Measurements from ENCODE around the gene GRIN1.

Gene GRIN1

DNA sequence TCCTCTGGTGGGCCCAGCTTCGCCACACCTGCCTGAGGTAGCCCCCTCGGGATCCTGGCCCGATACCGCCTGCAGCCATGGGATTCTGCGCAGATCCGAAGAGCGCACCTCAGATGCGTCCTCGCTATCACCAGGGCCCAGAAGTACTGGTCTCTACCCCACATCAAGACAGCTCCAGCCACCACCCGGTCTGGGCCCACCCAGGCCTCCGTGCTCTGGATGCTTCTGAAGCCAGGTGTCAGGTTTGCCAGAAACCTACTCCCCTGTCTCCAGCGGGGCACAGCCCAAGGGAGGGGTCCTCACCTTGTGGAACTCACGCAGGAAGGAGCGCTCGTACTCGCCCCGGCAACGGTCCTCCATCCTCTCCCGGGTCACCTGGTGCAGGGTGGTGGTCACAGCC is 47.0 kb downstream of the GRIN1 start:
- TF ChIP-seq, protein P1, sequence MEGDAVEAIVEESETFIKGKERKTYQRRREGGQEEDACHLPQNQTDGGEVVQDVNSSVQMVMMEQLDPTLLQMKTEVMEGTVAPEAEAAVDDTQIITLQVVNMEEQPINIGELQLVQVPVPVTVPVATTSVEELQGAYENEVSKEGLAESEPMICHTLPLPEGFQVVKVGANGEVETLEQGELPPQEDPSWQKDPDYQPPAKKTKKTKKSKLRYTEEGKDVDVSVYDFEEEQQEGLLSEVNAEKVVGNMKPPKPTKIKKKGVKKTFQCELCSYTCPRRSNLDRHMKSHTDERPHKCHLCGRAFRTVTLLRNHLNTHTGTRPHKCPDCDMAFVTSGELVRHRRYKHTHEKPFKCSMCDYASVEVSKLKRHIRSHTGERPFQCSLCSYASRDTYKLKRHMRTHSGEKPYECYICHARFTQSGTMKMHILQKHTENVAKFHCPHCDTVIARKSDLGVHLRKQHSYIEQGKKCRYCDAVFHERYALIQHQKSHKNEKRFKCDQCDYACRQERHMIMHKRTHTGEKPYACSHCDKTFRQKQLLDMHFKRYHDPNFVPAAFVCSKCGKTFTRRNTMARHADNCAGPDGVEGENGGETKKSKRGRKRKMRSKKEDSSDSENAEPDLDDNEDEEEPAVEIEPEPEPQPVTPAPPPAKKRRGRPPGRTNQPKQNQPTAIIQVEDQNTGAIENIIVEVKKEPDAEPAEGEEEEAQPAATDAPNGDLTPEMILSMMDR (IDR thresholded peaks at IDR 0.05; ENCODE audit: borderline replicate concordance, control extremely low read depth, extremely low read depth, insufficient read depth, missing control alignments) = no peak
- in situ Hi-C loops (cut with MboI; ENCODE audit: low sequenced_read_pairs, unreplicated experiment) = no loop called here
- no peak for DNase-seq (ENCODE audit: low spot score)

DNA sequence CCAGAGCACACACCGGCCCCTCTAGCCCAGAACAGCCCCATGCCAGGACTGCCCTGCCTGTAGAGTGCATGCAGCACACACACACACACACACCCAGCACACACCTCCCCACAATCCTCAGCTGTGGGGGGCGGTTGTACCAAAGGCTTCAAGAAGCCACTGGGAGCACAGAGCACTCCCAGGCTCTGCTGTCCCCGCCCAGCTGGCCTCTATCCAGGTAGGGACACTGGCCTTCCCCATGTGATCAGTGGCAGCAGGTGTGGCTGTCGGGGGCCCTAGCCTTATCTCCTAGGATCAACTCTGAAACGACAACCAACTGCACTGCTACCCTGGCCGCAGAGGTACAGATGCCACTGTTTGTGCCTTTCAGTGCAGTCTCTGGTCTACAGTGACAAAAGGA is 47.4 kb downstream of the GRIN1 start:
- TF ChIP-seq, protein P1 (IDR thresholded peaks at IDR 0.05; ENCODE audit: borderline replicate concordance, control extremely low read depth, extremely low read depth, insufficient read depth, missing control alignments) = no peak
- DNase-seq (ENCODE audit: low spot score) = no peak
- in situ Hi-C loops (cut with MboI; ENCODE audit: low sequenced_read_pairs, unreplicated experiment) = no loop called here

DNA sequence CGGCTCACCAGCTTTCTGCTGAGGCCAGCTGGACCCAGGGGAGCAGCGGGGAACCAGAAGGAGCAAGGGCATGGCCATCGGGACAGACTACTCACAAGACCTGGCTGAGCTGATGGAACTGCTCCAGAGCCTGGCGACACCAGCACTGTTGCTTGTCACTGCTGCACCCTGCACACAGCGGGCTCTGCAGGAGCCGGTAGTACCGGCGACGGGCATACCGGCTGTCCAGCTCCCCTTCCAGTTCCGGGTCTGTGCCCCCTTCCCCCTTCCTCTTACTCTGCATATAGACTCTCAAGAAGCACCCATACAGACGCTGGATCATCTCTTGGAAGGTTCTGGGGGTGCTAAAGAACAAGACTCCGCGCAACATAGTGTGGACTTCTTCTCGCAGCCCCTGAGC is 48.4 kb downstream of the GRIN1 start:
- TF ChIP-seq, protein P1 (IDR thresholded peaks at IDR 0.05; ENCODE audit: borderline replicate concordance, control extremely low read depth, extremely low read depth, insufficient read depth, missing control alignments) = no peak
- in situ Hi-C loops (cut with MboI; ENCODE audit: low sequenced_read_pairs, unreplicated experiment) = no loop called here
- DNase-seq (ENCODE audit: low spot score) = no peak

DNA sequence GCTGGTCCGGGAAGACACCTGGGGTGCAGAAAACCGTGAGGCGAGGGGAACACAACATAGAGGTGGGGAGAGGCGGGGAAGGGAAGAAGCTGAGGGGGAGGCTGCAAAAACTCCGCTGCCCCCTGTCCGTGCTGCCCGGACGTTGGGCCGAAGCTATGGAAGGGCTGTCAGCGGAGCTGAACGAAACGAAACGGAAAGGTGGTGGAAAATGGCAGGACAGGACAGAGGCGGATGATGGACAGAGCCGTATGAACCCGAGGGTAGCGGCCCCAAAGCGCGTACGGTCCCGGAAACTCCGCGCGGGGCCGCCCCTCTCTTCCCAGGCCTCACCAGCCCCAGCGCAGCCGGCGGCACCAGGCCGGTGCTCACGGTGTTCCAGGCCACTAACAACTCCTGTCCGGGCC is 49.1 kb downstream of the GRIN1 start:
- DNase-seq (ENCODE audit: low spot score) = no peak
- in situ Hi-C loops (cut with MboI; ENCODE audit: low sequenced_read_pairs, unreplicated experiment) = no loop called here
- TF ChIP-seq, protein P1 (IDR thresholded peaks at IDR 0.05; ENCODE audit: borderline replicate concordance, control extremely low read depth, extremely low read depth, insufficient read depth, missing control alignments) = no peak

DNA sequence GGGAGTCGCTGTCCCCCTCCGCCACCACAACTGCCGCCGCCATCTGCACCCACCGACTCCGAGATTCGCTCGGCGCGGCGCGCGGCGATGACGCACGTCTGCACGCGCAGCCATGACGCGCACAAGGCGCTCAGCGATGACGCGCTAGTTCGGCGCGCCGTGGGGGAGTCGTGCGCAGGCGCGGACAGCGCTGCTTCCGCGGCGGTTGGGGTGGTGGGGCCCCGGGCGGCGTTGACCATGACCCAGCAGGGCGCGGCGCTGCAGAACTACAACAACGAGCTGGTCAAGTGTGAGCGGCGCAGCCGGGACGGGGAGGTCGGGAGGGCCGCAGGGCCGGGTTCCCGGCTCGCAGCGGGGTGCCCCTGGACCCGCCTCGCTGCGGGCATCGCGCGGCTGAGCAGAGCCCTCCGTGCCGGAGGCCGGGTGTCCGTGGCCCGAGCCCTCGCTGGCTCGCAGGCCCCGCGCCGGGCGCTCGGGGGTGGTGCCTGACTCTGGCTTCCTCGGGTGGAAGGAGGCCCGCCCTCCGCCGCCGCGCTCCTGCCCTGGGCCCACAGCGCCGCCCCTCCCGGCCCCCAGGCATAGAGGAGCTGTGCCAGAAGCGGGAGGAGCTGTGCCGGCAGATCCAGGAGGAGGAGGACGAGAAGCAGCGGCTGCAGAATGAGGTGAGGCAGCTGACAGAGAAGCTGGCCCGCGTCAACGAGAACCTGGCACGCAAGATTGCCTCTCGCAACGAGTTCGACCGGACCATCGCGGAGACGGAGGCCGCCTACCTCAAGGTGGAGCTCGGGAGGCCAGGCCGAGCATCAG is 49.7 kb downstream of the GRIN1 start, which contains the start of the genes ANAPC2 and SSNA1:
TSS of gene ANAPC2 (minus strand) at position 71 of the 807 bp plus-strand sequence. CDS start at position 43, 28 bp downstream.
TSS of gene SSNA1 (plus strand) at position 187 of the 807 bp plus-strand sequence. CDS start at position 238, 51 bp downstream.
- in situ Hi-C loops (cut with MboI; ENCODE audit: low sequenced_read_pairs, unreplicated experiment) = no loop called here
- peak; percentile 98 for DNase-seq (ENCODE audit: low spot score)
- TF ChIP-seq, protein P1 (IDR thresholded peaks at IDR 0.05; ENCODE audit: borderline replicate concordance, control extremely low read depth, extremely low read depth, insufficient read depth, missing control alignments) = peak; percentile 48

DNA sequence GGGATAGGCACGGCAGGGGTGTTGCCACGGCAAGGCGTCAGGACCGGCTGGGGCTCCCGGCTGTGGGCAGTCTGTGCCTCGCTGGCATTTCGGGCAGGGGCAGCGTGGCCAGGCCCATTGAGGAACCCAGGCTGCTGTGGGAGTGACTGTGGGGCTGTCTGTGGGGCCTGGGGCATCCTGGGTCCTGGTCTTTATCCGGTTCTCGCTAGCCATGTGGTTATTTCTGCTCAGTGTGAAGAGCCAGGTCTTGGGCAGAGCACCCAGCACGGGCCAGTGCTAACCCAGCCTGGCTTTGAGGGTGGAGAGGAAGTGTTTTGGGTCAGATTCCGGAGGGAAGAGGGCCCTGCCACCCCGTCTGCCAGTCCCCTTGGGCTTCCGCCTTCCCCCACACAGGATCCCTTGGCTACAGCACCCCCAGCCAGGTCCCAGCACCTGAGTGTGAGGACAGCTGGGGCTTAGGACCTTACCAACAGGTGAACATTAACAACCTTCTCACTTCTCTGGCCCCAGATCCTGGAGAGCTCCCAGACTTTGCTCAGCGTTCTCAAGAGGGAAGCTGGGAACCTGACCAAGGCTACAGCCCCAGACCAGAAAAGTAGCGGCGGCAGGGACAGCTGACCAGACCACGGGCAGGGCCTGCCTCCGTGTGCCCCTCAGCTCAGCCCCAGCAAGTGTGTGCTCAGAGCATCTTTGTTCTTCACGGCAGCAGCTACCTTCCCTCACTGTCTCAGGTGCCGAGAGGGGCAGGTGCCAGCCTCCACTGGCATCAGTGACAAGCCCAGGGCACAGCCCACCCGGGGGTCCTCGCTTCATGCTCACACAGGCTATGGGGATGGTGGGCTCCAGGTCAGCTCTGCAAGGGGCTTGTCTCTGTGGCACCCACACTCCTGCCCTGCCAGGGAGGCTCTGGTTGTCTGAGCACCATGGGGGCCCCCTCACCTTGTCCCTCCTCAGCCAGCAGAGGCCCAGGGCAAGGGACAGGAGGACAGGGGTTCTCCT is 50.6 kb downstream of the GRIN1 start:
- in situ Hi-C loops (cut with MboI; ENCODE audit: low sequenced_read_pairs, unreplicated experiment) = no loop called here
- TF ChIP-seq, protein P1 (IDR thresholded peaks at IDR 0.05; ENCODE audit: borderline replicate concordance, control extremely low read depth, extremely low read depth, insufficient read depth, missing control alignments) = no peak

More for the DNA sequence above, 50.6 kb downstream of the GRIN1 start:
- no peak for DNase-seq (ENCODE audit: low spot score)
